Natural killer cell treated with Interleukin-12 subunit alpha and Interleukin-12 subunit beta and Interleukin-15 and Interleukin-18, amount 100 ng/mL, for 72 hours (primary cell): Measurements from ENCODE around the gene ATF7. TPM values are rescaled to one million over a fixed set of nuclear protein-coding genes. Genes with fewer than 3 reads are reported as not detected.

ENCODE experiments used
- ATAC-seq, 2 donors: fragments of 150-1000 bp; cut with Tn5 transposase in 1 of 2; sonication (Bioruptor Pico), chemical (Tn5 transposase) in 1 of 2; 2 replicates each; pipeline ENCODE4 v1.10.0; 2021
- DNase-seq: peaks from one replicate; pipeline ENCODE4 v3.0.0; 2022; ENCODE audit warnings: low spot score
- H3K27ac Mint-ChIP-seq, 2 donors: 1 replicate in 1 of 2; 2 replicates in 1 of 2; pipeline ENCODE4 v1.8.0; 2022; ENCODE audit warnings: mixed read lengths in 2 of 2, mild to moderate bottlenecking in 1 of 2, moderate library complexity in 1 of 2
- H3K27me3 Mint-ChIP-seq, 2 donors: 1 replicate in 1 of 2; 2 replicates in 1 of 2; pipeline ENCODE4 v1.8.0; 2022; ENCODE audit warnings: mixed read lengths in 2 of 2
- H3K36me3 Mint-ChIP-seq: one replicate; pipeline ENCODE4 v1.8.0; 2022; ENCODE audit warnings: mixed read lengths
- H3K4me1 Mint-ChIP-seq, 2 donors: 1 replicate in 1 of 2; 2 replicates in 1 of 2; pipeline ENCODE4 v1.8.0; 2022; ENCODE audit warnings: low read depth in 2 of 2, mixed read lengths in 2 of 2, mild to moderate bottlenecking in 1 of 2
- H3K4me3 Mint-ChIP-seq: one replicate; pipeline ENCODE4 v1.8.0; 2022; ENCODE audit warnings: mixed read lengths
- H3K9me3 Mint-ChIP-seq: 2 replicates; pipeline ENCODE4 v1.8.0; 2022; ENCODE audit warnings: mixed read lengths
- total RNA-seq, 2 donors: library from RNA; stranded (reverse); gene quantifications; one replicate each; pipeline ENCODE4 v1.2.3, GENCODE V29; 2022

ATF7 gene
- total RNA-seq, 2 donors from 2014 or later = 36.4 to 39.4 TPM

DNA sequence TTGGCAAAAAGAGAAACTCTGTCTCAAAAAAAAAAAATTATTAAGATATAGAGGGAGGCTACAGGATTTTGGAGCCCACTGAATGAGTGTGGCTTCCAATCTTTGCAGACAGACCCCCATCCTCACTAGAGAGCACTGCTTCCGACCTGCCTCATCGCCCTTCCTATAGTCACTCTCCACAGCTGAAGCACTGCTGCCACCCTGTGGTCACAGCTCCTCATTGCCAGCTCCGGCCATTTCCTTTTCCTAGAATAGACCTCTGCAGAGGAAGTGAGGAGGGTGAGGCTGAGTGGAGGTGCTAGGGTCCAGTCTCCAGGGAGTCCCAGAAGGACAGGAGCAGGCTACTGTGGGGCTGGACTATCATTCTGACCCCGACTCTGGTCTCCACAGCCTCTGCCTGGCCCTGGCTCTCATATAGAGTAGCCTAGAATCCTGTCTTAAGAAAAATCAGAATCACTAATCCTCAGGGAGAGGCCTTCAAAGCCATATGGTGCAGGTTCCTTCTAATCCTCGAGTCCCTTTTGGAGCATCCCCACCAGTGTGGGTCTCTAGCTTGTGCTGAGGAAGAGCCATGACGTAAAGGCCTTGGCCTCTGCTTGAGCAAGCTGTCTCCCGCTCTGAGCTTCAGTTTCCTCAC is 117.5 kb downstream of the ATF7 start:
- no peaks in the 10 kb centered on the region for H3K9me3 Mint-ChIP-seq
- ATAC-seq (peak; percentile 93 to 94), DNase-seq (peak; percentile 86)
- H3K36me3 Mint-ChIP-seq = no peaks in the 10 kb centered on the region
- no peak overlapping the region for H3K4me3 Mint-ChIP-seq
- peaks cover 6 to 7% of the 10 kb centered on the region in 2 donors for H3K4me1 Mint-ChIP-seq
- H3K27me3 Mint-ChIP-seq = no peaks in the 10 kb centered on the region
- peak overlapping the region; percentile 50 to 56 for H3K27ac Mint-ChIP-seq

- ATAC-seq = no peak
- no peak overlapping the region for H3K27ac Mint-ChIP-seq
- H3K27me3 Mint-ChIP-seq = no peaks in the 10 kb centered on the region
Observed at GRCh38 chr12:53507603-53507885, 118.6 kb downstream of the ATF7 start.

DNA sequence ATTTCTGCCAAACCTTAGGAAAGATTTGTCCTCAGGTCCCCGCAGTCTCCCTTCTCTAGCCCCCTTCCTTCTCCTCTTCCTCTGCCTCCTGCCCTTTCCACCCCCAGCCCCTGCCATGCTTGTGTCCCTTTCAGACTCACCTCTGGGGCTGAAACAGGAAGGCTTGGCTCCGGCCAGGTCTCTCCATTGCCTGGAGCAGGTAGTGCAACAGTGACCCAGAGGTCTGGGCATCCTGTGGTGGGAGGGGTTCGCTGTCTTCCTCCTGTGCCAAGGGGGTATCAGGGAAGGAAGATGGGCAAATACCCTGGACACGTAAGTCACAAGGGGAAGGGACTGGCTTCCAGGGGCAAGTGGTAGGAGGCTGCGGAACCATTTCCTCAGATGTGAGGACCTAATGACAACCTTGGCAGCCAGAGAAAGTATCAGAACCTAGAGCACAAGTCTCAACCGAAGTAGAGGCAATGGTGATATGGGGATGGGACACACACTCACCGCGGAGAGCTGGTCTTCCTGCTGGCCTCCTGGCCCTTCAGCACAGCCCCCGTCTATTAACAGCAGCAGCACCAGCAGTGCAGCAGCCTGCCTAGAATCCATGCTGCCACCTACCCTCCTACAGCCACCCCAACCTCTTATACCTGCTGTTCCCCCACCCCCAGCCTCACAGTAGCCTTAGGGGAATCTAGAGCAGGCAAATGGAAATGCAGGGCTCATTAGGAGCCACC is 119.1 kb downstream of the ATF7 start, which contains the start of gene NPFF:
TSS of gene NPFF (minus strand) at position 604 of the 722 bp plus-strand sequence. CDS start at position 594, 10 bp downstream.
- H3K27ac Mint-ChIP-seq = no peak within 1 kb of the TSS
- H3K4me1 Mint-ChIP-seq = peaks cover 8 to 9% of the 10 kb centered on the region in 2 donors
- no peak for ATAC-seq
- no peaks in the 10 kb centered on the region for H3K9me3 Mint-ChIP-seq
- H3K27me3 Mint-ChIP-seq = no peaks in the 10 kb centered on the region
- no peak for DNase-seq
- H3K4me3 Mint-ChIP-seq = no peak within 1 kb of the TSS
- H3K36me3 Mint-ChIP-seq = no peaks in the 10 kb centered on the region

More at GRCh38 chr12:53507603-53507885, 118.6 kb downstream of the ATF7 start:
- Mint-ChIP-seq H3K36me3 (no peaks in the 10 kb centered on the region), H3K4me3 (no peak overlapping the region), H3K9me3 (no peaks in the 10 kb centered on the region), H3K4me1 (peaks cover 6 to 7% of the 10 kb centered on the region in 2 donors)
- DNase-seq = no peak

- ATAC-seq (no peak), DNase-seq (no peak)
- Mint-ChIP-seq H3K36me3 (no peaks in the 10 kb centered on the region), H3K27me3 (no peaks in the 10 kb centered on the region), H3K9me3 (no peaks in the 10 kb centered on the region), H3K4me1 (peaks cover 11 to 13% of the 10 kb centered on the region in 2 donors), H3K27ac (no peak overlapping the region), H3K4me3 (no peak overlapping the region)
Observed at GRCh38 chr12:53506450-53506785, 119.8 kb downstream of the ATF7 start.

GRCh38 chr12:53505555-53506449 is 120.4 kb downstream of the ATF7 start:
- H3K9me3 Mint-ChIP-seq = no peaks in the 10 kb centered on the region
- no peak overlapping the region for H3K4me3 Mint-ChIP-seq
- no peaks in the 10 kb centered on the region for H3K36me3 Mint-ChIP-seq
- H3K4me1 Mint-ChIP-seq = peaks cover 11 to 13% of the 10 kb centered on the region in 2 donors
- ATAC-seq (no peak), DNase-seq (no peak)
- H3K27me3 Mint-ChIP-seq = no peaks in the 10 kb centered on the region
- peak overlapping the region in 1 of 2 donors; percentile 22 for H3K27ac Mint-ChIP-seq

DNA sequence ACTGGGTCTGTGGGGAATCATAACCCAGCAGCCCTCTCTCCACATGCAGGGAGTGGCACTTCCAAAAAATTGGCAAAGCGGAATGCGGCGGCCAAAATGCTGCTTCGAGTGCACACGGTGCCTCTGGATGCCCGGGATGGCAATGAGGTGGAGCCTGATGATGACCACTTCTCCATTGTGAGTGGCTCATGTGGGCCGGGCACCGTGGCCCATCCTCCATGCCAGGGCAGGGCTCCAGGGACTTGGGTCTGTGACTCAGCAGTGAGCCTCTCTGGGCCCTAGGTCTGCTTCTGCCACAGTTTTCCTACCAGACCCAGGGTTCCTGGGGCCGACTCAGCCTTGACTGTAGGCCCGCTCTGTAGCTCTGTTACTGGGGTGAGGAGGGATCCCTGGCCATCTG is 121.1 kb downstream of the ATF7 start:
- Mint-ChIP-seq H3K36me3 (no peaks in the 10 kb centered on the region), H3K27me3 (no peaks in the 10 kb centered on the region), H3K27ac (no peak overlapping the region), H3K4me1 (peaks cover 14 to 15% of the 10 kb centered on the region in 2 donors), H3K4me3 (no peak overlapping the region), H3K9me3 (no peaks in the 10 kb centered on the region)
- DNase-seq (no peak), ATAC-seq (no peak)

- Mint-ChIP-seq H3K4me1 (peaks cover 19 to 20% of the 10 kb centered on the region in 2 donors), H3K9me3 (no peaks in the 10 kb centered on the region), H3K4me3 (no peak overlapping the region), H3K36me3 (no peaks in the 10 kb centered on the region), H3K27me3 (no peaks in the 10 kb centered on the region), H3K27ac (peak overlapping the region in 1 of 2 donors; percentile 27)
- DNase-seq = no peak
- no peak for ATAC-seq
Observed at GRCh38 chr12:53504004-53504920, 121.9 kb downstream of the ATF7 start.

GRCh38 chr12:53502983-53503728 is 123.0 kb downstream of the ATF7 start:
- Mint-ChIP-seq H3K27me3 (no peaks in the 10 kb centered on the region), H3K27ac (peak overlapping the region in 1 of 2 donors; percentile 27), H3K9me3 (no peaks in the 10 kb centered on the region), H3K4me1 (peaks cover 23 to 26% of the 10 kb centered on the region in 2 donors), H3K4me3 (no peak overlapping the region), H3K36me3 (no peaks in the 10 kb centered on the region)
- ATAC-seq (no peak), DNase-seq (no peak)

DNA sequence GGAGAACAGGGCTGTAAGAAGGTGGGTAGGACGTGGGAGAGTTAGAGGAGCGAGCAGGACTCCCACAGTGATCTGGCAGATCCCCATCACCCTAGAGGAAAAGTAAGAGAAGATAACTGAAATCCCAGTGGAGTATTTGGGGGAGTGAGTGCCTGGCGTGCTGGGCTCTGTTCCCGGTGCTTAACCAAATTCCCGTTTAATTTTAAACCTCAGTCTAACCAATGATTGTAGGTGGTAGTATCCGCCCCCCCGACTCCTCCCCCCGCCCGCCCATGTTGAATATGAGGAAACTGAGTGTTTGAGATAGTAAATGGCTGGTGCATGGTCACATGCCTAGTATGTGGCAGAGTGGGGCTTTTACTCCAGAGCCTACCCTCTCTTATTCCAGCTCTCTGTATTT is 123.9 kb downstream of the ATF7 start:
- H3K27me3 Mint-ChIP-seq = no peaks in the 10 kb centered on the region
- peaks cover 26 to 31% of the 10 kb centered on the region in 2 donors for H3K4me1 Mint-ChIP-seq
- no peaks in the 10 kb centered on the region for H3K36me3 Mint-ChIP-seq
- H3K27ac Mint-ChIP-seq = peak overlapping the region; percentile 93 to 96
- H3K4me3 Mint-ChIP-seq = peak overlapping the region; percentile 98
- no peak for DNase-seq
- no peaks in the 10 kb centered on the region for H3K9me3 Mint-ChIP-seq
- no peak for ATAC-seq

GRCh38 chr12:53501615-53502181 is 124.5 kb downstream of the ATF7 start:
- no peak for DNase-seq
- H3K27me3 Mint-ChIP-seq = no peaks in the 10 kb centered on the region
- peaks cover 26 to 33% of the 10 kb centered on the region in 2 donors for H3K4me1 Mint-ChIP-seq
- no peak for ATAC-seq
- H3K27ac Mint-ChIP-seq = peak overlapping the region; percentile 93 to 96
- peak overlapping the region; percentile 98 for H3K4me3 Mint-ChIP-seq
- H3K9me3 Mint-ChIP-seq = no peaks in the 10 kb centered on the region
- H3K36me3 Mint-ChIP-seq = no peaks in the 10 kb centered on the region

DNA sequence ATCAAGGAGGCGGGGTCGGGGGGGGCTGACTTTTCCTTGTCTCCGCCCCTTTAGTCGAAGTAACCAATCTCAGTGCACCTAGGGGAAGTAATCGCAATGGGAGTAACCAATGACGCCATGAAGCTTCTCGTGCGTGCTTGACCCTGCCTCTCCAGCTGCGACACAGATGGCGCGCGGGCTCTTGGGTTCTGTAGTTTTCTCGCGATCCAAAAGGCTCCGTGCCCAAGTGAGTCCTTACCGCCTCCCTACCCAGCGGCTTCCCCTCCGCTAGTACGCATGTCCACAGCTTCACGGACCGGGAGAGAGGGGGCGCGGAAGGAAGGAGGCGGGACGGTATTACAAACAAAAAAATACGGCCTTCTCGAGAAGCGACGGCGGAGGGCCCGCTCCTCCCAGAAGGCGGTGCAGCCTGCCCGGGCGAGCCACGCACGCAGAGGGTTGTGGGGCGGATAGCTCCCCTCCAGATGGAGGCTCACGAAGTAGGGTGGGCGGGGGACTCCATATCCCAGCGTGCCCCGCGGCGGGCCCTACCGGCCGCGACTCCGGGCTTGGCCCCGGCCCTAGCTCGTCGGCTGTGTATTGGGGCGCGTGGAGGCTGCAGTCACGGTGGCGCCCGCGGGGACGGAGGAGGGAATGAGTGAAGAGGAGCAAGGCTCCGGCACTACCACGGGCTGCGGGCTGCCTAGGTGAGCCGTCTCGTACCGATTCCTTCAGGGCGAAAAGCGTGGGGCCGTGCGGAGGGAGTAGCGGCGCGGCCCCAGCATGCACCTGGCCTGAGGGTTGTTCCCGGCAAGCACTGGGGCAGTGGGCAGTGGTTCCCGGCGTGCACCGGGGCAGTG is 125.2 kb downstream of the ATF7 start, which contains the start of gene TARBP2:
TSS of gene TARBP2 (plus strand) at position 508 of the 839 bp plus-strand sequence. CDS start at position 634, 126 bp downstream.
- H3K4me1 Mint-ChIP-seq = peaks cover 26 to 33% of the 10 kb centered on the region in 2 donors
- H3K27ac Mint-ChIP-seq = peak within 1 kb of the TSS; percentile 93 to 96
- ATAC-seq = peak; percentile 88 to 91
- H3K27me3 Mint-ChIP-seq = no peaks in the 10 kb centered on the region
- H3K4me3 Mint-ChIP-seq = peak within 1 kb of the TSS; percentile 98
- DNase-seq = peak; percentile 97
- no peaks in the 10 kb centered on the region for H3K36me3 Mint-ChIP-seq
- no peaks in the 10 kb centered on the region for H3K9me3 Mint-ChIP-seq
